HG02973 (cell line): ENCODE data around the gene DOCK10.
"Not testable (repeated sequence)": the region's sequence is repeated elsewhere in the genome, so short reads cannot be mapped to it uniquely, and the experiment has no call there.

Experiments
- ATAC-seq: cut with Tn5 transposase; IDR thresholded peaks from one replicate; pipeline ENCODE4 v1.9.1; 2021; ENCODE audit warnings: moderate library complexity; ENCODE audit not compliant: unreplicated experiment

Gene DOCK10

GRCh38 chr2:225041851-225042799, at the start of gene DOCK10:
Gene DOCK10, minus strand, starts transcription at chr2:225042468. Its CDS starts 94 bp downstream, at chr2:225042374.
- peak; percentile 23 for ATAC-seq

GRCh38 chr2:225091336-225091735, 49.1 kb upstream of the DOCK10 start:
- ATAC-seq: no peak

GRCh38 chr2:225090746-225091145, 48.5 kb upstream of the DOCK10 start:
- no peak for ATAC-seq

GRCh38 chr2:225086915-225087314, 44.6 kb upstream of the DOCK10 start:
- no peak for ATAC-seq

GRCh38 chr2:225086439-225086838, 44.2 kb upstream of the DOCK10 start:
- no peak for ATAC-seq

GRCh38 chr2:225083276-225083675, 41.0 kb upstream of the DOCK10 start:
- ATAC-seq: no peak

- no peak for ATAC-seq
These were observed 33.9 kb upstream of the DOCK10 start for GRCh38 chr2:225076125-225076524.

- no peak for ATAC-seq
These were observed 32.8 kb upstream of the DOCK10 start for GRCh38 chr2:225074919-225075681.

- no peak for ATAC-seq
These were observed 32.1 kb upstream of the DOCK10 start for GRCh38 chr2:225074366-225074765.

GRCh38 chr2:225073198-225073597, 30.9 kb upstream of the DOCK10 start:
- no peak for ATAC-seq

GRCh38 chr2:225072444-225072843, 30.2 kb upstream of the DOCK10 start:
- no peak for ATAC-seq

GRCh38 chr2:225070811-225071210, 28.5 kb upstream of the DOCK10 start:
- ATAC-seq: no peak

GRCh38 chr2:225069966-225070365, 27.7 kb upstream of the DOCK10 start:
- no peak for ATAC-seq

GRCh38 chr2:225069477-225069876, 27.2 kb upstream of the DOCK10 start:
- no peak for ATAC-seq

- ATAC-seq: peak; percentile 53
These were observed 23.6 kb upstream of the DOCK10 start for GRCh38 chr2:225065882-225066281.

- no peak for ATAC-seq
These were observed 22.7 kb upstream of the DOCK10 start for GRCh38 chr2:225064928-225065327.

GRCh38 chr2:225064362-225064761, 22.1 kb upstream of the DOCK10 start:
- ATAC-seq: no peak

- no peak for ATAC-seq
These were observed 14.2 kb upstream of the DOCK10 start for GRCh38 chr2:225056330-225057073.

GRCh38 chr2:225055714-225056113, 13.4 kb upstream of the DOCK10 start:
- ATAC-seq: no peak

- ATAC-seq: no peak
These were observed 10.4 kb upstream of the DOCK10 start for GRCh38 chr2:225052703-225053102.

GRCh38 chr2:225047502-225047901, 5.2 kb upstream of the DOCK10 start:
- ATAC-seq: not testable (repeated sequence)
